HG03521 (cell line): ENCODE measurements around the gene LETM1.
"Not testable (repeated sequence)": the region's sequence is repeated elsewhere in the genome, so short reads cannot be mapped to it uniquely, and the experiment has no call there.

Experiments
- ATAC-seq: cut with Tn5 transposase; IDR thresholded peaks from one replicate; pipeline ENCODE4 v1.9.1; 2021; ENCODE audit warnings: mild to moderate bottlenecking, moderate library complexity; ENCODE audit not compliant: unreplicated experiment

Gene LETM1

DNA sequence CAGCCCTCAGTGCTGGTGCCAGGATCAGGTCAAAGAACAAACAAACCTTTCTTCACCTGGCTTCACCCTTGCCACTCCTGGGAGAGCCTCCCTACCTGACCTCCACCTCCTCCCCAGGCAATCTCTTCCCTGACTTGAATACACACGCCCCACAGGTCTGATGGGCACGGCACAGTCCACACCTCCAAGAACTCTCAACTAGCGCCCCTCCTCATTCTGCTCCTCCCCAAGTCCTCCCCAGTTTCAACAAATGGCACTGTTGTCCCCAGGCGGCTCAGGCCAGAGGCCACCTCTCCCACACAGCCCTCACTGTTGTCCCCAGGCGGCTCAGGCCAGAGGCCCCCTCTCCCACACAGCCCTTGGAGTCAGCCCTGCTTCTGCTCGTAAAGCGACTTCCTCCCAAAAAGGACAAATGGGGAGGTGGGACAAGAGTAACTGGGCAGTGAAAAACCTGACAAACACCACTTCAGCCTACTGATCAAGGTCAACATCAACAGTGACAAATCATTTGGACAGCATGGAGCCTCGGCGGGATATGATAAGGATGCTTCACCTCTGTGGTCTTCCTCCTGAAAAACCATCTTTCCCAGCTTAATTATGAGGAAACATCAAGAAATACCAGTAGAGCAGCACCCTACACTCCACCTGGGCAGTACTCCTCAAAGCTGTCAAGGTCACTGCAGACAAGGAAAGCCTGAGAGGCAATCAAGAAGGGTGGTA is 2.9 kb downstream of the LETM1 start:
- no peak for ATAC-seq

- ATAC-seq, result no peak
These were observed 4.2 kb downstream of the LETM1 start for GRCh38 chr4:1851575-1852410.

- no peak for ATAC-seq
These were observed 4.8 kb downstream of the LETM1 start for GRCh38 chr4:1851160-1851559.

DNA sequence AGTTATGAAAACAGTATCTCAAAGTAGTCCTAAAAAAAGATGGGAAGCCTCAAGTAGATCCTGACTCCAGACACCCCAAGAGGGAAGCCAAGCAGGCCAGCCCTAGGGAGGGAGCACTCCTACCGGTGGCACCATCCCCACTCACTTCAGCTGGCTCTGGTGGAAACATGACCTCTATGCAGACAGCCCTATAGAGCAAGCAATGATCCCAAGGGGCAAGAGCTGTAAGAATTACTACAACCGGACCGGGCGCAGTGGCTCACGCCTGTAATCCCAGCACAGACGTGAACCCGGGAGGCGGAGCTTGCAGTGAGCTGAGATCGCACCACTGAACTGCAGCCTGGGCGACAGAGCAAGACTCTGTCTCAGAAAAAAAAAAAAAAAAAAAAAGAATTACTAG is 5.7 kb downstream of the LETM1 start:
- ATAC-seq, result no peak

DNA sequence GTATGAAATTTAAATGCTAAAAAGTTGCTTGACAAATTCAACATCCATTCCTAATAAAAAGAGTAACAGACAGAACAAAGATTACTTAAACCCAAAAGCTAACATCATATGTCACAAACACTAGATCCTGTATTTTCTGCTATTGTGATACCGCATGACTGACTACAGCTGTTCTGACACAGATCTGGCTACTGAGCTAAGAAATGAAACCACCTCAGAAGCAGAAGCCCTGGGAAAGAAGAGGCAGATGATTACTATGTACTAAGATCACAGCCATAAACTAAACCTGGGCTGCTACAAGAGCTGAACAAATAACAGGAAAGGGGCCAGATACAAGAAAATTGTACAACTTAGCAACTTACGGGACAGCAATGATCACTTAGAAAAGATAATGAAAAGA is 9.4 kb downstream of the LETM1 start:
- no peak for ATAC-seq

GRCh38 chr4:1844618-1845017 is 11.3 kb downstream of the LETM1 start:
- ATAC-seq, result not testable (repeated sequence)

GRCh38 chr4:1843852-1844251 is 12.1 kb downstream of the LETM1 start:
- ATAC-seq, result no peak

- ATAC-seq, result no peak
These were observed 12.9 kb downstream of the LETM1 start for GRCh38 chr4:1842993-1843448.

DNA sequence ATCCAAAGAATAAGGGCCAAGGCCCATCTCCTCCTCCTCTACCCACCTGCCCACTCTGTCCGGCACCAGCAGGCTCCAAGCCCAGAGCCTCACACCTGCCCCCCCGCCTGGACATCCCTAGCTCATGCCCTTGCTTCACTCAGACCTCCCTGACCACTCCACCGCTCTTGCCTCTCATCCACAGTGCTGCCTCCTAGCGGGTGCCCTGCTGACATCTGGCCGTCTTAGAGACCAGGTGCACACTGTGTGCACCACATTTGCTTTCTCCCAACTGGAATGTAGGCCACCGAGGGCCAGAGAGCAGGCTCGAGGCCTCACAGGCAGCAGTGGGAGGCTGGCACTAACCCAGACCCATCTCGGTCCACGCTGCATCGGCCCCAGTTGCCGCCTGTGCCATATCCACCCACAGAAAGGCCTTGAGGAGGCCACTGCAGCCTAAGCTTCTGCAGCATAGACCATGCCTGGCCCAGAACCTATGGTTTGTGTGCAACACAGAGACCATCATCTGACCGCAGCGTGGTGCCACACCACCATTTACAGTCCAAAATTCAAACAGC is 13.5 kb downstream of the LETM1 start:
- ATAC-seq, result no peak

DNA sequence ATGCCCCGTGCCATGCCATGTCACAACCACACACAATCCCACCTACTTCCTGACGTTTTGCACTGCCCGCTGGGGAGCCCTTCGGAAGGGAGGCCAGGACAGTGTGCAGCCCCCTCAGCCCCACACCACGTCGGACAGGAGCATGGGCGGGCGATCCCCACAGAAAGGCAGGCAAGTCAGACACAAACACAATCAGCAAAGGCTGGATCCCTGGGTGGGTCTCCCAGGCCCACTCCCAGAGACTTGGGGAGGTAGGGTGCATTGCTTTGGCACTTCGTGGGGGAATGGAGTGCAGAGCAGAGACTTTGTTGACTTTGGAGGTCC is 14.1 kb downstream of the LETM1 start:
- ATAC-seq, result no peak

- no peak for ATAC-seq
These were observed 14.6 kb downstream of the LETM1 start for GRCh38 chr4:1841201-1841886.

DNA sequence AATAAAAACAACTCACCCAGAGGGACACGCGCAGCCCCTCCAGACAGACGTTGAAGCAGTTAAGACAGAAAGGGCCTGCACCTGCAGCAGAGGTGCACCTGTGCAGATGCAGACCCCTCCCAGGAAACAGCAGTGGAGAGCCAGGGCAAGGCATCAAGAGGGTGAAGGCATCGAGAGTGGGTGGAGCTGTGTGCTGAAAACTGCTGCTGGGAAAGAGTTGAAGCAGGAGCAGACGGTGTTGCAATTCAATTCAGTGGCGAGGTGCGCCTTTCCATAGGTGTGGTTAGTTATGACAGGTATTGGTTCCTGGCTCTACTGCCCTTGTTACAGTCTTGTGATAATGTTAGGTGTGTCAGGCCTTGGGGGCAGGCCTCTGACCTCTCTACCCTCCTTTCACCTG is 16.7 kb downstream of the LETM1 start:
- ATAC-seq, result no peak

DNA sequence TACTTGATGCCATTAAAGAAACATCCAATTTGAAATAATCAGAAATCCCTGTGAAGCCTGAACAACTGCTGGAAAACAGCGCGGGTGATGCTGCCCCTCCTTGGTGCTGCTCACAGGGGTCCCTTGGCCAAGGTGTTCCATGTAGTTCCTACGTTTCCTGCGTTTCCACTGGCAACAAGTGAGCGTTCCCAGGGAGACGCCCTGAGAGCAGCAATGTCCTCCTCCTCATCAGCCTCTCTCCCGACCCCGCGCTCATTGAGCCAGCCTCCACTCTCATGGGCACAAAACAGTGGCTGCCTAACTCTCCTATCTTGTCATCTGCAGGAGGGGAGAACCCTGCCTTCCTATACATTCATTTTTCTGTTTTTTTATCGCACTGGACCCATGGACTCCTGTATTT is 18.9 kb downstream of the LETM1 start:
- no peak for ATAC-seq

- no peak for ATAC-seq
These were observed 19.3 kb downstream of the LETM1 start for GRCh38 chr4:1836650-1837049.

DNA sequence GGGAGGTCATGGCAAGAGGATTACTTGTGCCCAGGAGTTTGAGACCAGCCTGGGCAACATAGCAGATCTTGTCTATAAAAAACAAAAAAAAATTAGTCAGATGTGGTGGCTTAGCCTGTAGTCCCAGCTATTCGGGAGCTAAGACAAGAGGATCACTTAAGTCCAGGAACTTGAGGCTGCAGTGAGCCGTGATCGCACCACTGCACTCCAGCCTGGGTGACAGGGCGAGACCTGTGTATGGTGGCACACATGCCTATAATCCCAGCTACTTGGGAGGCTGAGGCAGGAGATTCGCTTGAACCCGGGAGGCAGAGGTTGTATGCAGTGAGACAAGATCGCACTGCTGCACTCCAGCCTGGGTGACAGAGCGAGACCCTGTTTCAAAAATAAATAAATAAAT is 20.1 kb downstream of the LETM1 start:
- not testable (repeated sequence) for ATAC-seq

DNA sequence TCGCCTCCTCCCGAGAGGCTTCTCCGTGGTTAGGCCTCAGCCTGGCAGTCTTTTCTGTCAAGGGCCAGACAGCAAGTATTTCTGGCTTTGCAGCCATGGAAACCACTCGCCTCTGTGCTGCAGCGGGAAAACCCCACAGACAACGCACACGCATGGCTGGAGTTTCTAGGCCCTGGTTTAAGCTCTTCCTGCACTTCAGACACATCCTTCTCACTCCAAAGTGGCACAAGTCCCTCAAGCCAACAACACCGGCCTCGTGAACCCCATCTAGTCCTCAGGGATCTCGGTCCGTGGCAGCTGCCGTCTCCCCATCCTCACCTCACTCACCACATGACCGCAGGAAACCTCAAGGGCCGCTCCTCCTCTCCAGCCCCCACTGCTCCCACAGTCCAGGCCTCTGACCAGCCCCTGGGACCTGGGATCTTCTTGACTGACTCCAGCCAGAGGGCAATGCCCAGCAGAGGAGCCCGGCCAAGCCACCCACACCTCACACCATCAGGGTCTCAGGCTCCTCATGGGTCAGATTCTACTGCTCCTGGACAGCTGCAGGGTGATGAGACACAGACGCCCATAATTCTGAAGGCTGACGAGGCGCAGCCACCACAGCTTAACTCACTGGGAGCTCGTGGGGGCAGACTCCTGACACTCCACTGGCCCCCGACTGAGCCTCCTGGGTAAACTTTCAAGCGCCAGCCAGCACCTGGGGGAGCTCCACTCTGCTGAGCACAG is 21.7 kb downstream of the LETM1 start:
- ATAC-seq, result peak; percentile 66

GRCh38 chr4:1833307-1834046 is 22.5 kb downstream of the LETM1 start:
- peak; percentile 12 for ATAC-seq

- no peak for ATAC-seq
These were observed 23.3 kb downstream of the LETM1 start for GRCh38 chr4:1832690-1833089.

- ATAC-seq, result no peak
These were observed 24.6 kb downstream of the LETM1 start for GRCh38 chr4:1831331-1831730.

DNA sequence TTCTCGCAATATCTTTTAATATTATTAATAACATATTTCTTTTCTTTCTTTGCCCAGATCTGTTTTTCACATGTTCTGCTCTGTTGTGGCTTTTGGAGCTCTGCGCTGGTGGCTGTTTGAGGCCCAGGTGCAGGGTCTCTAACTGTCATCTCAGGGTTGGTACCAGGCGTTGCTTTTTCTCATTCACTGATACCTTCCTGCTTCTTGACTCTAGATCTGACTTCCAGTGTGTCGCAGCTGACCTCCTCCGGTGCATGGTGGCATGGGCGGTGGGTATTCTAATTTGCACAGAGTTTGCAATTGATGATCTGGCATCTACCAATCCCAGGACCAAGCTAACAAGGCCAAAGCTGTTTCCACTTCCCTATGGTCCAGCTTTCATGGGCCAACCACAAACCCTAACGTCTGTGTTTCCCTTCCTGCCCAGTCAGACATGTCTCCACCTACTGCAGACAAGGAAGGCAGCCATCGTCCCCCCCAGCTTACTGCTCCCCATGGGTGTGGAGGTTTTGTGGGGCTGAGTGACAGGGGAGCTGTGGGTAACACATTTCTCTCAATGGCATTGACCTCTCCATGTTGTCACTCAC is 25.2 kb downstream of the LETM1 start:
- no peak for ATAC-seq
